ENCODE measurements around the gene ASIC4.

- TF ChIP-seq CTCF (conservative IDR thresholded peaks at IDR 0.05; ENCODE audit: low read depth, low read length) = no peak
- TF ChIP-seq EZH2 (IDR thresholded peaks at IDR 0.05; ENCODE audit: low read length, unreplicated experiment) = no peak
Measured at GRCh38 chr2:219542931-219543595, 28.8 kb downstream of the ASIC4 start.

Measured in PC-3 (cell line).